Embryonic facial prominence (tissue), 1 donor: Measurements from ENCODE around the gene HMX1.

Experiments
- DNase-seq: peaks from one replicate; pipeline ENCODE4 v3.0.0-alpha.2; 2016; ENCODE audit errors: extremely low spot score

Gene HMX1

GRCh38 chr4:8892556-8893226 is 21.1 kb upstream of the HMX1 start:
- DNase-seq, result no peak

DNA sequence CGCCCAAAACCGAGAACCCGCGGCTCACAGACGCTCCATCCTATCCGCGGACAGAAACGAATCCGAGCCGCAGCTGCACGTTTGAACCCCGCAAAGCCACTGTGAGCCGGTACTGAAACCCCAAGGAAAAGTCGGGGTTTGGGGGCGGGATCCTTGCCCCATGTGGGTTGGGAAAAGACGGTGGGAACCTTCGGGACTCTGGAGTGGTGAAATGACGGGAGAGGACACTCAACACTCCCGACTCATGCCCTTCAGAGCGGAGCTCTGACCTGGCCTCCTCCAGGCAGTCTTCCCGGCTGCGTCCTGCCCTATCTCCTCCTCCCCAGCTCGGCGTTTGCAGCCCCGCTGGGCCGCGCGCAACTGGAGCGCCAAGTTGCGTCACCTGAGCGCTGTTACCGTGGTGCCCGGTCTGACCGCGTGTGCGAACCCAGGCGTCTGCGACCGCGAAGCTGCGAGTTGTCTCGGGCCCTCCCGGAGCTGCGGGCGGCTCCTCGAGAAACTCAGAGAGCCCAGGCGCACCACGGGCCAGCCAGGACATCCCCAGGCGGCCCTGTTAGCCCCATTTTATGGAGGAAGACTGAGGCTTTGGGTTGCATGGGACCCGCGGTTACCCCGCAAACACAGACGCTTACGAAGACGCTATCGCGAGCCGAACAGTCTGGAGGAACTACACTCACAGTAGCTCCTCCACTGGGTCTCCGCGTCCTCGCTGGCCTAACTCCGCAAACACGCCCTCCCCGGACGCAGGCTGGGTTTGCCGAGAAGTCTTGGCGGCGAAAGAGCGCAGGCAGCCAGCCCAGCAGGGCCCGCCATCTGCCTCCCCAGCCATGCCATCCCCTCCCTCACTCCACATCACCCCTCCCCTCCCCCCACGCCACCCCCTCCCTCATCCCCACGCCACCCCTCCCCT is 20.3 kb upstream of the HMX1 start:
- DNase-seq, result no peak

GRCh38 chr4:8891255-8891645 is 19.6 kb upstream of the HMX1 start:
- DNase-seq, result no peak

DNA sequence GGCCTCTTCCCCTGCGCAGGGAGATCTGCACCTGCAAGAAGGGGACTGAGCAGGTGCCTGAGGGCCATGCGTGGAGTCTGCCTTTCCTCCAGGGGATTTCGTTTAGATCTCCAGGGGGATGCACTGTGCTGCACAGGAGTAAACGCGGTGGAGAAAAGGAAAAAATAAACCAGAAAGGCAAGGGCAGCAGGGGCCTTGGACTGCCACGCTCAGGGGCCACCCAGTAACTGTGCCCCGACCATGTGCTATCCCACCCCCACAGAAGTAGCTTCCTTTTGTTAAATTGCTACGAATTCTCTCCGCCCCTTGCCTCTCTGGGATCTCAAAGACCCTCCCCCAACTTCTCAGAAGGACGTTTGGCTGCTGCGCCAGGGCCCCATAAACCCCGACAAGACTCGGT is 17.2 kb upstream of the HMX1 start:
- DNase-seq, result no peak

DNA sequence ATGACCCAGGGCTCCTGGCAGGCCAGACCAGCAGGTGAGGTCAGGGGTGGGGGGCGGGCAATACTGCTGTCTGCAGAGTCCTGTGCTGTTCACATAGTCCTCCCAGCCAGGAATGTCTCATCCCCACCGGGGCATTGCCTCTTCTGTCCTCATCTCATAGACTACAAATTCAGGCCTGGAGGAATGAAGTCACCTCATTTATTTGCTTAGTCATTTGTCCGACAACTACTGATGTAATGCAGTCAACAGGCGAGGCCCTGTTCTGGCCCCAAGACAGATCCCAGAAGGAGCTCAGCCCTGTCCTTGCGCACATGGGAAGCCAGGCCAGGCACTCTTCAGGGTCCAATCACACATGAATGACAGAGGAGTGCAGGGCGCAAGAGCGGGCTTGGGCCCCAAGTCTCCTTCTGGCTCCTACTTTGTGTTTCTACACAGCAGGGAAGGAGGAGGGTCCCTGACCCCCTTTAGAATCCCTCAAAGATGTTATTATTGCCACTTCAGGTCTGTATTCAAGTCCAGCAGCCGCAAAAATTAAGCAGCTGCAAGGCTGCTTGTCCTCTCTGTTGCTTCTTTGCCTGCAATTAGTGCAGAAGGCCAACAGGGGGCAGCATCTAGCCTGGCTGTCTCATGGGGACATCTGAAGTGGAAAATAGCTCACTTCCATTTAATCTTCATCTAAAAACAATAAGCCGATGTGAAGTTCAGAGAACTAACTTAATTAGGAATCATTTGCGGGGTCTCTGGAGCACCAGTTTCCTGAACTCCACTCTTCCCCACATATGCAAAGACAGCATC is 15.2 kb upstream of the HMX1 start:
- DNase-seq, result no peak

DNA sequence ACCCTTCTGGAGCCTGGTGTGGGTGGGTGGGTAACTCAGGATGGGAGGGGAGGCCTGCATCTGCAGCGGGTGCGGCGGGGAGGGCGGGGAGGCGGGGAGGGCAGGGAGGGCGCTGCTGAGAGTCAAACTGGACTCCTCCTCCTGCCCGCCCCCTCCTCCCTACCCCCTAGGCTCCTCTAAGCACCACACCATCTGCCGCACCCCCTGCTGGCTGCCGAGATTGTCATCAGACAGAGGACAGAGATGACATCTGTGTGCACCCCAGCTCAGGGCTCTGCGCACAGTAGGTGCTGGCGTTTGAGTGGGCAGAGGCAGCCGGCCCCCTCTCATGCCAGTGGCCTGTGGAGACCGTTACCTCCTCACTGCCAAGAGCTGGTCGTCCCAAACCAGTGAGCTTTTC is 10.6 kb upstream of the HMX1 start:
- no peak for DNase-seq

DNA sequence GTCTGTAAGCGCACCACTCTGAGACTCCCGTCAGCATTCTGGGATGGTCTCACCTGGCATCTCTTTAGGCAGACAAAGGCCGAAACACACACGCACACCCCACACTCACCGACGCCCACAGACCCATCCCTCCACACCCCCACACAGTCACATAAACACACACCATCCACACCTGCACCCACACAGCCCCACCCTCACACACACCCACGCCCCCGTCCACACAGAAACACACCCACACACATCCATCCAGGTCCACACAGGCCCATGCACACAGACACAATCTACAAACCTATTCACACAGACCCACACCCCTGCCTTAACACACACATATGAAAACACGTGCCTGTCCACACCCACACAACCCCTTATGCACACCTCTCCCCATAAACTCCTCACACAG is 9.2 kb upstream of the HMX1 start:
- DNase-seq, result no peak

GRCh38 chr4:8879574-8879973 is 7.9 kb upstream of the HMX1 start:
- DNase-seq, result no peak

DNA sequence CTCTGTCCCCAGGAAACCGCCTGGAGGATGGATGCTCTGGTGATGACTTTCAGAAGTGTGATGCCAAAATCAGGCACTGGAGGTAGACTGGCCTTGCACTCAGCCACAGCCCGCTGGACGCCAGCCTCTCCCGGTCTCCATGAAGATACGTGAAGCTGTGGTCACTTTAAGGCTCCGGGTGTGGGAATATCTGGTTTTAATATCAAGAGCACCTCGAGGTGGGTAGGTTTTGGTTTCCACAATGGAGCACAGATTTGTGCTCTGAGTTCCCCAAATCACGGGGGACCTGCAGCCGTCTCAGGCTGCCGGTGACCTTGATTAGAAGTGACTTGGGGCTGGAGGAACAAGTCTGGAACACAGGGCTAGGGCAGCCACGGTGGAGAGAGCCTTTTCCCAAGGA is 6.8 kb upstream of the HMX1 start:
- no peak for DNase-seq

GRCh38 chr4:8877780-8878040 is 6.1 kb upstream of the HMX1 start:
- no peak for DNase-seq

GRCh38 chr4:8876982-8877779 is 5.5 kb upstream of the HMX1 start:
- no peak for DNase-seq

DNA sequence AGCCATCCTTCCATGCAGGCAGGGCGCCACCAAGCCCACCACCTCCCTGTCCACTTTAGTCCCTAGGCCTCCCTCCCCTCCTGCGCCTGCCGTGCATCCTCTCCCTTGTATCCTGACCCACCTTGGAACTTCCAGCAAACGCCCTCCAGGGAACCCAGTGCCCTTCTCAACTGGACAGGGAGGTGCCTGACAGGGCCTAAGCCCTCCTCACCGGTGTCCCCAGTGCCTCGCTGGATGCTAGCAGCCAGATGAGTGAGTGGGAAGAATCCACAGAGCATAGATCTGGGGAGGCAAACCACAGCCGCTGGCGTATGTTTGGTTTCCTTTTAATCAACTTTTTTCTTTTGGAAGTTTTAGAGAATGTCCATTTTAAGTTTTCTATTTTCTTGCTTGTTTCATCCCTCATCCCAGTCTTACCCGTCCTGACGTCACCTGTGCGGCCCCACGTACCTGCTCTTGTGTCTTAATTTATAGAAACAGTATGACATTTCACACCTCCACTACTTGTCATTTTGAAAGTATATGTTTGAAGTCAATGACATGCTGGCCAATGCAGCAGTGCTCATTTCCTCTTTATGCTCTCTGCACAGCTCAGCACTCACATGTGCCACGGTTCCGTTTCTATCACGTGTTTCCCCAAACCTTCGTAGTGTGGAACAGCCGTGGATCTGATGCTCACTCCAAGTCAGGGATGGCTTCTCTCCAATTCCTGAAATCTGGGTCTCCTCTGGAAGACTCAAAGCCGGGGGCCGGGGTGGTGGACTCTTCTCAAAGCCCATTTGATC is 3.4 kb upstream of the HMX1 start:
- no peak for DNase-seq

- no peak for DNase-seq
These were observed 2.6 kb upstream of the HMX1 start for GRCh38 chr4:8874003-8874895.

- no peak for DNase-seq
These were observed 1.0 kb upstream of the HMX1 start for GRCh38 chr4:8872402-8873291.

DNA sequence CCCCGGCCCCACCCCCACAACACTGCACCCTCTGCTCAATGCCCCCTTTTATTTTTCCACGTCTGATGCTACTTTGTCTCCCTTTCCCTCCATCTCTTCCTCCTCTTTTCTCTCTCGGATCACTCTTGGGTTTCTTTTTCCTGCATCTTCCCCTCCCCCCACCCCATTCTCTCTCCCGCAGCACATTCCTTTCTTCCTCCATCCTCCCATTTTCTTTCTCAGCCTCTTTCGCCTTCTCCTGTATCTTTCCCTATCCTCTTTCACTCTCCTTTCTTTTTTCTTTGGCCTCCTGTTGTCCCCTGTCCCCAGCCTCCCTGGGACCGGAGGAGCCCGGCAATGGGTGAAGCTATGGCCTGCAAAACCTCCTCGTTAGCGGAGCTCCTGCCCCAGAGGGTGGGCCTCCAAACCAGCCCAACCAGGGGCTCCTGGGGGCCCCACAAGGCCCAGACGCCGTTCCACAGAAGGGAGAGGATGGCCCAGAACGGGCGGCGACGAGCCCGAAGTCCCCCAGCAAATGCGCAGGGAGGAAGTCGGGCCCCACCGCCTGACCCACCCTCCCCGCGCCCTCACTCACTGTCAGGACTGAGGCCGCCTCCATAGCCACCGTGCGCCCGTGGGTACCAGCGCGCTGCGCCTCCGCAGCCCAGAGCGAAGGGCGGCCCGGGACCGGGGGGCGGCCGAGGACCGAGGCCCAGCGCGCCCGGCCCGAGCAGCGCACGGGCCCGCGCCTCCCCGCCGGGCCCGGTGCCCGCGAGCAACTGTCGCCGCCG is 807 bp downstream of the HMX1 start:
- no peak for DNase-seq

GRCh38 chr4:8869898-8870646 is 1.6 kb downstream of the HMX1 start:
- DNase-seq, result no peak
